Mucosa of stomach (tissue), 1 donor: ENCODE measurements around the gene VPS26A.
"Not testable (repeated sequence)": the region's sequence is repeated elsewhere in the genome, so short reads cannot be mapped to it uniquely, and the experiment has no call there.

ENCODE experiments used
- H3K27me3 ChIP-seq: one replicate; pipeline ENCODE4 v1.7.0; 2013; ENCODE audit warnings: mild to moderate bottlenecking, low read length; ENCODE audit not compliant: control insufficient read depth, insufficient read depth
- H3K36me3 ChIP-seq: one replicate; pipeline ENCODE4 v1.7.0; 2013; ENCODE audit warnings: low read length; ENCODE audit not compliant: control insufficient read depth, insufficient read depth
- H3K4me1 ChIP-seq: one replicate; pipeline ENCODE4 v1.7.0; 2013; ENCODE audit warnings: mild to moderate bottlenecking, low read length; ENCODE audit not compliant: control insufficient read depth, insufficient read depth
- H3K4me3 ChIP-seq: one replicate; pipeline ENCODE4 v1.7.0; 2013; ENCODE audit warnings: low read length
- H3K9ac ChIP-seq: one replicate; pipeline ENCODE4 v1.7.0; 2013; ENCODE audit warnings: mild to moderate bottlenecking, low read length, moderate library complexity
- H3K9me3 ChIP-seq: one replicate; pipeline ENCODE4 v1.7.0; 2013; ENCODE audit warnings: mild to moderate bottlenecking, low read length, moderate library complexity; ENCODE audit not compliant: control insufficient read depth
- donor health status: Pancreatic carcinoma.

Gene VPS26A

DNA sequence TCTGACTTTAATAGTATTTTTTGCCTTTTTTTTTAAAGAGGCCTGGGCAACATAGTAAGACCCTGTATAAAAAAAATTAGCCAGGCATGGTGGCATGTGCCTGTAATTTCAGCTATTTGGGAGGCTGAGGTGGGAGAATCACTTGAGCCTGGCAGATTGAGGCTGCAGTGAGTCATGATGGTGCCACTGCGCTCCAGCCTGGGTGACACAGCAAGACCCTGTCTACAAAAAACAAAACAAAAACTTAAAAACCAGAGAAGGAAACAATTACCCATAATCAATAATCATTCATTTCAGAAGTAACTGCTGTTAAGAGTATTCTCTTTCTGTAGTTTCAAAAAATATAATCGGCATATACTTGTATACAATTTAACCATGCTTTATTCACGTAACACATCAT, 28.0 kb downstream of the VPS26A start:
- Histone ChIP-seq H3K4me3 (no peak overlapping the region), H3K9ac (no peak overlapping the region), H3K9me3 (no peaks in the 10 kb centered on the region), H3K27me3 (no peaks in the 10 kb centered on the region), H3K4me1 (no peaks in the 10 kb centered on the region), H3K36me3 (no peaks in the 10 kb centered on the region)

DNA sequence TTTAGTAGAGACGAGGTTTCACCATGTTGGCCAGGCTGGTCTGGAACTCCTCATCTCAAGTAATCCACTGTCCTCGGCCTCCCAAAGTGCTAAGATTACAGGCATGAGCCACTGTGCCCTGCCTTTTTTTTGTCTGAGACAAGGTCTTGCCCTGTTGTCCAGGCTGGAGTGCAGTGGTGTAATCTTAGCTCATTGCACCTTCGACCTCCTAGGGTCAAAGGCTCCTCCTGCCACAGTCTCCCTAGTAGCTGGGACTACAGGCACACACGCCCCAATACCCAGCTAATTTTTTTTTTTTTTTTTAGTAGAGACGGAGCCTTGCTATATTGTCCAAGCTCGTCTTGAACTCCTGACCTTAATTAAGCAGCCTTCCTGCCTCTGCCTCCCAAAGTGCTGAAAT, 29.2 kb downstream of the VPS26A start:
- H3K4me1 ChIP-seq = no peaks in the 10 kb centered on the region
- H3K27me3 ChIP-seq = no peaks in the 10 kb centered on the region
- no peak overlapping the region for H3K9ac ChIP-seq
- H3K36me3 ChIP-seq = no peaks in the 10 kb centered on the region
- H3K9me3 ChIP-seq = no peaks in the 10 kb centered on the region
- no peak overlapping the region for H3K4me3 ChIP-seq

DNA sequence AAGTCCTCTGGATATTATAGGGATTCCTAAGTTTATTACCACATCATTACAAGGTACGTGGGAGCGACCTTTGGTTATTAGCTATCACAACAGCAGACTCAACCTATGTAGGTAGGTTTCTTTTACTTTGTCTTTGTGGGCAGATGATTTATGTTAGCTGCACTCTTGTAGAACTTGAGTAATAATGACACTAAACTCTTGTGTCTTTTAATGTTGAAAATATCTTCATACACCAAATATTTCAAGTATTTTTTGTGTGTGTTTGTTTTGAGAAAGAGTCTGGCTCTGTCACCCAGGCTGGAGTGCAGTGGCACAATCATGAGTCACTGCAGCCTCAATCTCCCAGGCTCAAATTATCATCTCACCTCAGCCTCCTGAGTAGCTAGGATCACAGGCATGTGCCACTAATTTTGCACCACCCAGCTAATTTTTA, 36.8 kb downstream of the VPS26A start:
- Histone ChIP-seq H3K36me3 (no peaks in the 10 kb centered on the region), H3K9ac (no peak overlapping the region), H3K4me3 (no peak overlapping the region), H3K27me3 (no peaks in the 10 kb centered on the region), H3K4me1 (no peaks in the 10 kb centered on the region), H3K9me3 (no peaks in the 10 kb centered on the region)

DNA sequence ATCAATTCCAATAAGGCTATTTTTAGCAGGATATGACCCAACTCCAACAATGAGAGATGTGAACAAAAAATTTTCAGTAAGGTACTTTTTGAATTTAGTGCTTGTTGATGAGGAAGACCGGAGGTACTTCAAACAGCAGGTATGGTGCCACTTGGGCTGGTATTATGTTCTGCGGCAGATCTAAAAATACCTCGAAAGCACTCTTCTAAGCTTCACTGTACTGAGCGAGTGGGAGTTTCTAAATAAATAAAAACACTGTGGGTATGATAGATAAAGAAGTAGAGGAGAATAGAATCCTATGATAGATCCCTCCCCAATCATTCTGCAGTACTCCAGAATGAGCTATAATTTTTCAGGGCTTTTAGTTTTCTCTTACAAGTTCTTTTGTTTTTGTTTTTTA, 44.5 kb downstream of the VPS26A start:
- H3K9ac ChIP-seq = no peak overlapping the region
- H3K9me3 ChIP-seq = no peaks in the 10 kb centered on the region
- no peaks in the 10 kb centered on the region for H3K36me3 ChIP-seq
- H3K4me3 ChIP-seq = no peak overlapping the region
- no peaks in the 10 kb centered on the region for H3K4me1 ChIP-seq
- no peaks in the 10 kb centered on the region for H3K27me3 ChIP-seq

DNA sequence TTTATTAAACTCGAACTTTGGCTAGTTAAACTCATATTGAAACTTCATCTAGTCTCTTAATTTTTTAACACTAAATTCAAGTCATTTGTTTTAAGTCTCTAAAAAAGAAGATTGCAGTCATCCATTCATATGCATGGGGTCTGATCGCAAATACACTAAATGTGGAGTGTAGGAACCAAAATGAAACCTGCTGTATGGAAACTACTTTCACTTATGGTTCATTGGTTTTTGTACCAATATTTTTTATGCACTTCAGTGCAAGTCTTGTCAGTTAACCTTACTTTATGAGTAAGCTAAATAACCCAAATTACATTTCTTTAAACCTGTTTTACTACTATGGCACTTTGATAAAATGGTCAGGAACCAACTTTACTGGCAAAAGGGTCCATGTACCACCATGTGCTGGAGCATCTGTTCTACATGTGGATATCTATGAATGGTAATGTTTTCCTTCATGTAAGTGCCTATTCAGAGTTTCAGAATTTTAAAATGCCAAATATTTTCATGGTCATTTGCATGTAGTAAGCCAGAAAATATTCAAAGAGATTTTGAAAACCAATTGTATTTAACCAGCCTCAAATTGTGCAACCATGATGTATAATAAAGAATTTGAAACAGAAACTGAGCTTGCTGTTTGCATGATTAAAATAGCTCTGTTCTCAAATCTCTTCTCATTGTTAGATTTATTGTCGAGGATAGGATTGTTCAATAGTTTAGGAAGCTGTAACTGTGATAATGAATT, 48.4 kb downstream of the VPS26A start:
- H3K4me3 ChIP-seq = no peak overlapping the region
- no peaks in the 10 kb centered on the region for H3K27me3 ChIP-seq
- no peaks in the 10 kb centered on the region for H3K4me1 ChIP-seq
- H3K9ac ChIP-seq = no peak overlapping the region
- H3K36me3 ChIP-seq = no peaks in the 10 kb centered on the region
- H3K9me3 ChIP-seq = no peaks in the 10 kb centered on the region

DNA sequence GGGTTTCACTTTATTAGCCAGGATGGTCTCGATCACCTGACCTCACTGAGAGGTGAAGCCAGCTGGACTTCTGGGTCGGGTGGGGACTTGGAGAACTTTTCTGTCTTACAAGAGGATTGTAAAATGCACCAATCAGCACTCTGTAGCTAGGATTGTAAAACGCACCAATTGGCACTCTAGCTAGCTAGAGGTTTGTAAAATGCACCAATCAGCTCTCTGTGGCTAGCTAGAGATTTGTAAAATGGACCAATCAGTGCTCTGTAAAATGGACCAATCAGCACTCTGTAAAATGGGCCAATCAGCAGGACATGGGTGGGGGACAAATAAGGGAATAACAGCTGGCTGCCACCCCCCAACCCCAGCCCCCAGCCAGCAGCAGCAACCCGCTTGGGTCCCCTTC, 51.3 kb downstream of the VPS26A start:
- not testable (repeated sequence) for H3K9me3 ChIP-seq, H3K27me3 ChIP-seq, H3K9ac ChIP-seq, H3K4me3 ChIP-seq, H3K4me1 ChIP-seq, H3K36me3 ChIP-seq

DNA sequence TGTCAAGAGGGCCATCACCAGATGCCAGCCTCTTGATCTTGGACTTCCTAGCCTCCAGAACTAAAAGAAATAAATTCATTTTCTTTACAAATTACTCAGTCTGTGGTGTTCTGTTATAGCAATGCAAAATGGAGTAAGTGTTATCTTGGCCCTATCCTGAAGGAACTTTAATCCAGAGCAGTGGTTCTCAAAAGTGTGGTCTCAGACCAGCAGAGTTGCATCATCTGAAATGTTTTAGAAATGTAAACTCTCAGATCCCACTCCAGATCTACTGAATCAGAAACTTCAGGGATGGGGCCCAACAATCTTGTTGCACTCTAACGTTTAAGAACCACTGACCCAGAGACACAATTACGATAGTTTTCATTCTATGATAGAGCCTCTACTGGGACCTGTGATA, 52.8 kb downstream of the VPS26A start:
- H3K27me3 ChIP-seq = no peaks in the 10 kb centered on the region
- no peak overlapping the region for H3K4me3 ChIP-seq
- H3K4me1 ChIP-seq = peaks cover 10% of the 10 kb centered on the region
- H3K36me3 ChIP-seq = no peaks in the 10 kb centered on the region
- no peaks in the 10 kb centered on the region for H3K9me3 ChIP-seq
- no peak overlapping the region for H3K9ac ChIP-seq

DNA sequence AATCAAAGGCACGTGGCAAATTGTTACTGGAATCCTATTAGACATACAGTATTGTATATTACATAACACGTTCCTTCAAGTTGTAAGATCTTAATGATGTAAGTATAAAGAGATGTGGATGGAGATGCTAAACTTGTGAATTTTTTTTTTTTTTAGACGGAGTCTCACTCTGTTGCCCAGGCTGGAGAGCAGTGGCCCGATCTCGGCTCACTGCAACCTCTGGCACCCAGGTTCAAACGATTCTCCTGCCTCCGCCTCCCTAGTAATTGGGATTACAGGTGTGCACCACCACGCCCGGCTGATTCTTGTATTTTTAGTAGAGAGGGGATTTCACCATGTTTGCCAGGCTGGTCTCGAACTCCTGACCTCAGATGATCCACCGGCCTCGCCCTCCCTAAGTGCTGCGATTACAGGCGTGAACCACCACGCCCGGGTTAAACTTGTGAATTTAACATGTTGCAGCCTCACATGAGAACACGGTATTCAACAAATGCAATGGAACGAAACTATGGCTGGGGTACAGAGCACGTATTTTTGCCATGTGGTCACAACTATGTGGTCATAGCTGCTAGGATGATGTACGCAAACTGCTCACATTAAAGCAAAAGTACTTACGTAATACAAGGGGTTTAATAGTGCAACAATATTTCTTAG, 55.2 kb downstream of the VPS26A start:
- H3K9ac ChIP-seq = peak overlapping the region; percentile 100
- peaks cover 4% of the 10 kb centered on the region for H3K36me3 ChIP-seq
- H3K4me1 ChIP-seq = peaks cover 10% of the 10 kb centered on the region
- no peaks in the 10 kb centered on the region for H3K27me3 ChIP-seq
- H3K9me3 ChIP-seq = no peaks in the 10 kb centered on the region
- H3K4me3 ChIP-seq = peak overlapping the region; percentile 74

DNA sequence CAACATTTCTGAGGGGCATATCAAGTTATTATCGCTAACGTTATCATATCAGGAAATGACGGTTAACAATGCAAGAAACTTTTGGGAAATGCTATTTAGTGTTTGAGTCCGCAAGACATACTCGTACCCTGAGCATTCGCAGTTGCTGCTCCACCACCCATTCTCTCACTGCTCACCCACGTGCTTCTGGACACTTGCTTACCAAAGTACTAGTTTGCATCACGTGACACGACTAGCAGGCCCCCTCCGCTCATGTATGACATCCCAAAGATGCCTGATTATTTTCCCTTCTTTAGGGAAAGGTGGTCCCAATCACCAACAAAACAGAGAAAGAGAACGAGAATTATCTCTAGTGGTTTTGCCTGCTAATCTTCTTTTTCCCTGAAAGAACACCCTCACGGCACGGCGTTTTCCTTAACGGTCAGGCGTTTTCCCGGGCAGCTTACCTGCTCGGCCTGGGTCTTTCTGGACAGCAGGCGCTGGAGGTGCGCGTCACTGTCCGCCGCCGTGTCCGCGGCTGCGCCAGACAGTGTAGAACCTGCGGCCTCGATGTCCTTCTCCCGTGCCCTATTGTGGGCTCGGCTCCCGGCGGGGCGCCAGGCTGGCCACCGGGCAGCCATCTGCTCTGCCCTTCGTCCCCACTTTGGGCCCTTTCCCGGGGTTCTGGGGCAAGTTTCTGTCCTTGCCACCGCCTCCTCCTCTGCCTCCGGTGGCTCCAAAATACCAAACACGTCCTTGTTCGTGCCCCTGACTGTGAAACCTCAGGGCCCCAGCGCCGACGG, 56.0 kb downstream of the VPS26A start, which contains the start of gene SUPV3L1:
SUPV3L1 (plus strand) TSS at position 492 of the 782 bp plus-strand sequence; CDS start at position 550, 58 bp downstream.
- Histone ChIP-seq H3K9me3 (no peaks in the 10 kb centered on the region), H3K36me3 (peaks cover 4% of the 10 kb centered on the region), H3K27me3 (no peaks in the 10 kb centered on the region), H3K4me3 (peak within 1 kb of the TSS; percentile 74), H3K4me1 (peaks cover 10% of the 10 kb centered on the region), H3K9ac (peak within 1 kb of the TSS; percentile 100)

DNA sequence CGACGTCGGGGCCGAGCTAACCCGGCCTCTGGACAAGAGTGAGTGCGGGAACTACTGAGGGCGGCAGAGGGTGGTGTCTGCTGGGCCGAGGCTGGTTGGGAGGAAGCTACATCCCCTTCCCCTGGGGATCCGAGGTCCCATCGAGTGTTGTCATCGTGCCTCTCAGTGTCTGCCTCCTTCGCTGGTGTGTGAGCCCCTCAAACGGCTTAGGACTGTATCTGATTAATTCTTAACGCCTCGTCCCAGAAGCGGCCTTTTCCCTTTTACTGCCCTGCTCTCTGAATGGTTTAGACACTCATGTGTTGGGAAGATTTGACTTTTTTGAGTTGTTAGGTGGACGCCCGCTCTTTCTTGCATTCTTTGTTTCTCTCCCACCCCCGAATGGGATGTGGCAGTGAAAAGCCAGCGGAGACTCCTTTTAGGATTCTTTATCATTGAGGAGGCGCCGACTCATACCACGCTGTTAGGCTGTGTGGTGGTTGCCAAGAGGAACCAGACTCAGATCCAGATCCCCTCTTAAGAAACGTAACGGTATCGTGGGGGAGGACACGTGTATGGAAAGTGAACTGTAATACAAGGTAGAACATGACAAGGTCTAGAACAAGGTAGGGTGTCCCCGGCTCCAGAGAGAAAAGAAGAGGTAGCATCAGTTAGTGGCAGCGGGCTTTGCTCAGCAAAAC, 56.7 kb downstream of the VPS26A start:
- Histone ChIP-seq H3K27me3 (no peaks in the 10 kb centered on the region), H3K4me1 (peaks cover 10% of the 10 kb centered on the region), H3K9me3 (no peaks in the 10 kb centered on the region), H3K9ac (peak overlapping the region; percentile 100), H3K4me3 (peak overlapping the region; percentile 74), H3K36me3 (peaks cover 4% of the 10 kb centered on the region)

DNA sequence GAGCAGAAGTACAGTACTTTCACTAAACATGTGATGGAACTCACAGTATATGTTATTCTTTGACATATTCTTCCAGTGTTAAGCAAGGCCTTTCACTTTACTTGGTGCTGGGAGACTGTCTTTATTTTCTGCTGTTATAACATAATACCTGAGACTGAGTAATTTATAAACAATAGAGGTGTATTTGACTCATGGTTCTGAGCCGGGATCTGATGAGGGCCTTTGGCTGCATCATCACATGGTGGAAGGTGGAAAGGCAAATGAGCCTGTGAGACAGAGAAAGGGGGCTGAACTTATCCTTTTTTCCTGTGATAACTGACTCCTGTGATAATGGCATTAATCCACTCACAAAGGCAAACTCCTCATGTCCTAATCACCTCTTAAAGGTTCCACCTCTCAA, 57.5 kb downstream of the VPS26A start:
- H3K9me3 ChIP-seq = no peaks in the 10 kb centered on the region
- H3K27me3 ChIP-seq = no peaks in the 10 kb centered on the region
- H3K36me3 ChIP-seq = peaks cover 4% of the 10 kb centered on the region
- peaks cover 10% of the 10 kb centered on the region for H3K4me1 ChIP-seq
- peak overlapping the region; percentile 100 for H3K9ac ChIP-seq
- H3K4me3 ChIP-seq = no peak overlapping the region
